ENCODE measurements around the gene ALDH2.

DNA sequence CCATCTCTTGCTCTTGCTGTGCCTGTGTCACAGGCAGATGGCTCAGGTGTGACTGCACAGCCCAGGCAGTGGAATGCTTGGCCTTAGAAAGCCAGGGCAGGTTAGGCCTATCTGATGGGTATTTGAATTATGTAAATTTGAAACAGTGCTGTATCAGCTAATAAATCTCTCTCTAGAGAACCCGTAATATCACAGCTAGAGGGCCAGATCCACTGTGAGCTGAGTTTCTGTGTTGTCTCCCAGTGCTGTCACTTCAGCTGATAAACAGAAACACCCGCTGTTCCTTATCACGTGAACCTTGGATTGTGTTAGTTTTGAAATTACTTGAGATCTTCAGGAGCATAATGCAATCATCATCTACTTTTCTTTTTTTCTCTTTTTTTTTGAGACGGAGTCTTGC is 21.5 kb upstream of the ALDH2 start:
- TF ChIP-seq, protein P1, sequence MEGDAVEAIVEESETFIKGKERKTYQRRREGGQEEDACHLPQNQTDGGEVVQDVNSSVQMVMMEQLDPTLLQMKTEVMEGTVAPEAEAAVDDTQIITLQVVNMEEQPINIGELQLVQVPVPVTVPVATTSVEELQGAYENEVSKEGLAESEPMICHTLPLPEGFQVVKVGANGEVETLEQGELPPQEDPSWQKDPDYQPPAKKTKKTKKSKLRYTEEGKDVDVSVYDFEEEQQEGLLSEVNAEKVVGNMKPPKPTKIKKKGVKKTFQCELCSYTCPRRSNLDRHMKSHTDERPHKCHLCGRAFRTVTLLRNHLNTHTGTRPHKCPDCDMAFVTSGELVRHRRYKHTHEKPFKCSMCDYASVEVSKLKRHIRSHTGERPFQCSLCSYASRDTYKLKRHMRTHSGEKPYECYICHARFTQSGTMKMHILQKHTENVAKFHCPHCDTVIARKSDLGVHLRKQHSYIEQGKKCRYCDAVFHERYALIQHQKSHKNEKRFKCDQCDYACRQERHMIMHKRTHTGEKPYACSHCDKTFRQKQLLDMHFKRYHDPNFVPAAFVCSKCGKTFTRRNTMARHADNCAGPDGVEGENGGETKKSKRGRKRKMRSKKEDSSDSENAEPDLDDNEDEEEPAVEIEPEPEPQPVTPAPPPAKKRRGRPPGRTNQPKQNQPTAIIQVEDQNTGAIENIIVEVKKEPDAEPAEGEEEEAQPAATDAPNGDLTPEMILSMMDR (conservative IDR thresholded peaks at IDR 0.05; ENCODE audit: low read length): no peak
- no peak for TF ChIP-seq EZH2phosphoT487 (IDR thresholded peaks at IDR 0.05; ENCODE audit: borderline replicate concordance)

Data from Loucy (cell line).